GM12878 (cell line): ENCODE results near the gene XPNPEP1. TPM values are rescaled to one million over a fixed set of nuclear protein-coding genes. Genes with fewer than 3 reads are reported as not detected.

ENCODE experiments used
- ATF2 ChIP-seq: IDR thresholded peaks from 2 replicates; pipeline ENCODE4 v1.6.1; 2012; ENCODE audit warnings: low read length, inconsistent platforms
- ATF7 ChIP-seq: fragments of 450-650 bp; IDR thresholded peaks from 2 replicates; pipeline ENCODE4 v1.6.1; 2016; ENCODE audit warnings: low read depth, mild to moderate bottlenecking
- BMI1 ChIP-seq: fragments of 450-650 bp; IDR thresholded peaks from 2 replicates; pipeline ENCODE4 v1.6.1; 2016; ENCODE audit warnings: mild to moderate bottlenecking, moderate library complexity, borderline replicate concordance
- CEBPB ChIP-seq, 2 experiments: fragments of 150-350 bp in 1 of 2; IDR thresholded peaks; 2 replicates each; pipeline ENCODE4 v1.6.1; 2012 to 2014; ENCODE audit warnings: low read depth in 2 of 2, low read length in 2 of 2, borderline replicate concordance in 1 of 2, inconsistent platforms in 1 of 2
- E2F4 ChIP-seq: IDR thresholded peaks from 2 replicates; pipeline ENCODE4 v1.6.1; 2012; ENCODE audit warnings: low read depth, low read length, improper control_type of control experiment
- E2F8 ChIP-seq: fragments of 450-650 bp; IDR thresholded peaks from 2 replicates; pipeline ENCODE4 v1.6.1; 2018; ENCODE audit warnings: mild to moderate bottlenecking, low read depth, moderate library complexity; ENCODE audit not compliant: partially characterized antibody
- EP300 ChIP-seq, 2 experiments: fragments of 150-350 bp in 1 of 2; IDR thresholded peaks; 2 replicates each; pipeline ENCODE4 v1.6.1; 2011 to 2012; ENCODE audit warnings: low read depth in 2 of 2, low read length in 2 of 2, borderline replicate concordance in 1 of 2, improper control_type of control experiment in 1 of 2, inconsistent platforms in 1 of 2; ENCODE audit not compliant: control insufficient read depth in 1 of 2
- HDAC2 ChIP-seq: fragments of 200-600 bp; sonication (generic); IDR thresholded peaks from 2 replicates; pipeline ENCODE4 v1.6.1; 2017
- IKZF2 ChIP-seq, 2 experiments: fragments of 450-650 bp; IDR thresholded peaks; 2 replicates each; pipeline ENCODE4 v1.6.1; 2017; ENCODE audit warnings: mild to moderate bottlenecking in 2 of 2, moderate library complexity in 2 of 2
- LARP7 ChIP-seq: fragments of 450-650 bp; IDR thresholded peaks from 2 replicates; pipeline ENCODE4 v1.6.1; 2017; ENCODE audit warnings: mild to moderate bottlenecking
- NBN ChIP-seq: fragments of 450-650 bp; IDR thresholded peaks from 2 replicates; pipeline ENCODE4 v1.6.1; 2016
- NFYA ChIP-seq: IDR thresholded peaks from 2 replicates; pipeline ENCODE4 v1.6.1; 2011; ENCODE audit warnings: low read depth, mild to moderate bottlenecking, low read length, improper control_type of control experiment, borderline replicate concordance
- NFYB ChIP-seq: IDR thresholded peaks from 2 replicates; pipeline ENCODE4 v1.6.1; 2011; ENCODE audit warnings: low read depth, mild to moderate bottlenecking, low read length, improper control_type of control experiment, moderate library complexity; ENCODE audit not compliant: insufficient read depth
- PKNOX1 ChIP-seq: fragments of 450-650 bp; IDR thresholded peaks from 2 replicates; pipeline ENCODE4 v1.6.1; 2016; ENCODE audit warnings: mild to moderate bottlenecking
- POLR2AphosphoS2 ChIP-seq: IDR thresholded peaks from 2 replicates; pipeline ENCODE4 v1.6.1; 2011; ENCODE audit warnings: low read depth, mild to moderate bottlenecking, low read length, improper control_type of control experiment, moderate library complexity
- POLR2AphosphoS5 ChIP-seq: IDR thresholded peaks from 2 replicates; pipeline ENCODE4 v1.6.1; 2011; ENCODE audit warnings: mild to moderate bottlenecking, low read length, inconsistent platforms
- POU2F2 ChIP-seq: IDR thresholded peaks from 3 replicates; pipeline ENCODE4 v1.6.1; 2011; ENCODE audit warnings: low read depth, mild to moderate bottlenecking, low read length, borderline replicate concordance
- SP1 ChIP-seq: IDR thresholded peaks from one replicate; pipeline ENCODE4 v1.6.1; 2011; ENCODE audit warnings: low read depth, low read length
- ZNF384 ChIP-seq: IDR thresholded peaks from 2 replicates; pipeline ENCODE4 v1.6.1; 2012; ENCODE audit warnings: low read depth, mild to moderate bottlenecking, low read length, improper control_type of control experiment, borderline replicate concordance
- ZNF622 ChIP-seq: fragments of 450-650 bp; IDR thresholded peaks from 2 replicates; pipeline ENCODE4 v1.6.1; 2017; ENCODE audit warnings: mild to moderate bottlenecking, inconsistent platforms
- polyA plus RNA-seq, 11 experiments: library from polyadenylated mRNA; depleted of rRNA in 4 of 11; unstranded in 6 of 11; stranded (reverse) in 5 of 11; fragments of >200 nt; fragmentation: Nextera tagmentation in 4 of 11; fragmentation: Illumina TruSeq in 1 of 11; extraction: Ambion mirVana in 4 of 11; extraction: Trizol in 1 of 11; gene quantifications; 1 replicate in 1 of 11; 2 replicates in 10 of 11; pipeline versions ENCODE4 v1.2.1 to v1.2.3, GENCODE V29; 2011 to 2016; ENCODE audit warnings: inconsistent platforms in 2 of 11, missing spikeins in 2 of 11, low read depth in 1 of 11
- total RNA-seq, 4 experiments: library from RNA; depleted of rRNA in 3 of 4; stranded (reverse); fragments of >200 nt in 3 of 4; fragmentation: Illumina TruSeq in 1 of 4; extraction: Trizol in 1 of 4; gene quantifications; 2 replicates each; pipeline versions ENCODE4 v1.2.1 to v1.2.3, GENCODE V29; 2013 to 2021

The XPNPEP1 gene
- total and polyA plus RNA-seq, 10 of the 15 experiments (the other 5 are each of a cell fraction or from before 2014, with no cell fraction given): 22.7 to 108 (median 43.5) TPM

GRCh38 chr10:109912335-109913281 is 10.7 kb downstream of the XPNPEP1 start (continued):
- TF ChIP-seq E2F8 (no peak), EP300 (IDR thresholded peaks at IDR 0.05; ENCODE audit: borderline replicate concordance in 1 of 2, control insufficient read depth in 1 of 2, low read depth in 2 of 2, low read length in 2 of 2) (peak; percentile 69 to 89; a peak in 3 of 4 replicates), SP1 (no peak), POU2F2 (no peak; the same call in 2 of the 3 replicates), NFYB (no peak), LARP7 (no peak), E2F4 (no peak), NFYA (no peak), ZNF622 (no peak), BMI1 (peak; percentile 74), NBN (peak; percentile 75; the same call in 1 of the 2 replicates), ZNF384 (no peak; the same call in 1 of the 2 replicates), POLR2AphosphoS2 (no peak), CEBPB (IDR thresholded peaks at IDR 0.05; ENCODE audit: borderline replicate concordance in 1 of 2, low read depth in 2 of 2, low read length in 2 of 2) (no peak), PKNOX1 (peak; percentile 12; the same call in 1 of the 2 replicates), POLR2AphosphoS5 (no peak), IKZF2 (IDR thresholded peaks at IDR 0.05) (peak; percentile 95 to 96), ATF7 (peak; percentile 92), ATF2 (no peak), HDAC2 (no peak)
